ENCODE data around the gene TAAR5.

DNA sequence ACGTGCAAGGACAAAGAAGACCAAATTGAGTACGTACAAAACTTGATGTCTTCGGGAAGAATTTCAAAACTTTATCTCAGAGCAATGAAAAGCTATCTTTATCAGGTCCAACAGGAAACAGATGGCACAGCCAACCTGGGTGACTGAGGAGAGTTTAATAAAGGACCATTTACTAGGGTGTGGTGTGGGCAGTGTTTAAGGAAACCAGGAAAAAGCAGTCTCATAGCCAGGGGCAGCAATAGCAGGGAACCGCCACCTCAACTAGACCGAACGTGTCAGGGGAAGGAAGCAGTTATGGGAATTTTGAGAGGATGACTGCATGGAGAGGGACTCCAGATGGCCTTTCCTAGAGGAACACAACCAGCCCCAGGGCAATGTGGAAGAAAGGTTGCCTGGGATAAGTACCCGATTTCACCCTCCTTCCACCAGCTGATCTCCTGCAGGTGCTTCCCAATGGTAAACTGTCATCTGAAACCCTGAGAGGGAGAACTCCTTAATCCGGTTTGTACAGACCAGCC lies 15.2 kb upstream of the TAAR5 start:
- TF ChIP-seq, protein P1, sequence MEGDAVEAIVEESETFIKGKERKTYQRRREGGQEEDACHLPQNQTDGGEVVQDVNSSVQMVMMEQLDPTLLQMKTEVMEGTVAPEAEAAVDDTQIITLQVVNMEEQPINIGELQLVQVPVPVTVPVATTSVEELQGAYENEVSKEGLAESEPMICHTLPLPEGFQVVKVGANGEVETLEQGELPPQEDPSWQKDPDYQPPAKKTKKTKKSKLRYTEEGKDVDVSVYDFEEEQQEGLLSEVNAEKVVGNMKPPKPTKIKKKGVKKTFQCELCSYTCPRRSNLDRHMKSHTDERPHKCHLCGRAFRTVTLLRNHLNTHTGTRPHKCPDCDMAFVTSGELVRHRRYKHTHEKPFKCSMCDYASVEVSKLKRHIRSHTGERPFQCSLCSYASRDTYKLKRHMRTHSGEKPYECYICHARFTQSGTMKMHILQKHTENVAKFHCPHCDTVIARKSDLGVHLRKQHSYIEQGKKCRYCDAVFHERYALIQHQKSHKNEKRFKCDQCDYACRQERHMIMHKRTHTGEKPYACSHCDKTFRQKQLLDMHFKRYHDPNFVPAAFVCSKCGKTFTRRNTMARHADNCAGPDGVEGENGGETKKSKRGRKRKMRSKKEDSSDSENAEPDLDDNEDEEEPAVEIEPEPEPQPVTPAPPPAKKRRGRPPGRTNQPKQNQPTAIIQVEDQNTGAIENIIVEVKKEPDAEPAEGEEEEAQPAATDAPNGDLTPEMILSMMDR (IDR thresholded peaks at IDR 0.05), result no peak
- no peak for TF ChIP-seq ZFX (IDR thresholded peaks at IDR 0.05; ENCODE audit: borderline replicate concordance)

Data from 22Rv1 (cell line).